HG03460 (cell line): ENCODE measurements around the gene TMEM269.

ENCODE experiments used
- ATAC-seq: cut with Tn5 transposase; IDR thresholded peaks from one replicate; pipeline ENCODE4 v1.9.1; 2021; ENCODE audit not compliant: unreplicated experiment

Gene TMEM269

DNA sequence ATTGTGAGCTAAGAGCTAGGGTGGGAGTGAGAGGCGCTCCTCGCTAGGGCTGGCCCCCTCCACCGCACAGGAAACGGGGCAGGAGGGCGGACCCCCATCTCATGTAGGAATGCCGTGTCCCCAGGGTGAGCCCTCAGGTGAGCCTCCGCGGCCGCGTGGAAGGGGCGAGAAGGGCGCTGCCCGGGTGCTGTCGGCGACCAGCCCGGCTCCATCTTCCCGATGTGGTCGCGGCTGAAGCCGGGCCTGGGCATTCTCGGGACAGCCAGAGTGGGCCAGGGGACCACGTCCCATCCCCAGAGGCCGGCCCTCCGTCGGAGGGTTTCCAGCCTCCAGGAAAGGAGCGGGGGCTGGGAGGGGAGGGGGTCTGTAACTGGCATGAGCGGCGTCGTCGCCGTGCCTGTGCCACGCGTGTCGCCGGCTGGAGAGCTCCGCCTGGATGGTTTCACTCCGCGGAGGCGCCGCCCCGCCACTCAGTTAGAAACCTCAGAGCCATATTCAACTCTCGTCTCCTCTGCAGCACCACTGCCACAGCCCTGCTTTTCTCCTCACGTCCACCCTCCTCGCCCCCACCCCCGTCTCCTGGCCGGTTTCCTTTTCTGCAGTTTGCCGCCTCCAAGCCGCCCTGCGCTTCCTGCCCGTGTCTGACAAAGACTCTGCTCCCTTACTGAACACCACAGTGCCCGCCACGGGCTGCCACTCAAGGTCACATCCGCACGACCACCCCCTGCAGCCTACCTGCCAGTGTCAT lies at the start of gene TMEM269:
TSS of gene TMEM269 (plus strand) at position 46 of the 748 bp plus-strand sequence. CDS start 4,903 bp downstream, outside the sequence.
- no peak for ATAC-seq

DNA sequence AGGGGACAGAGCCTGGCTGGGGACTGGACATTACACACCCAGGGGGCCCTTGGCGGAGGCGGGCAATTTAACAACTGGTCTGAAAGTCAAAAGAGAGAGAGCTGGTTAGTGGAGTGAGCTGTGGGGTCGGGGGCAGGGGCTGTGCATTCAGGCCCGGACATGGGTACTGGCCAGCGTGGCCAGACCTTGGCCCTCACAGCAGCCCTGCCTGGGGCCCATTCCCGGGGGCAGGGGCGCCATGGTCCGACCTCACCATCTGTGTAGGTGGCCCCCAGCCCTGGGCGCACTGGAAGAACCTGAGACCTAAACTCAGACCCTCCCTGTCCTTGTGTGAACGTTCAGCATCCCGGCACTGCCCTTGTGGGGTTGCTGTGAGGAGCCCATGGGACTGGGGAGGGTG lies 49.7 kb upstream of the TMEM269 start:
- no peak for ATAC-seq

- no peak for ATAC-seq
Measured at GRCh38 chr1:42735477-42736105, 49.2 kb upstream of the TMEM269 start.

- ATAC-seq = no peak
Measured at GRCh38 chr1:42736152-42736551, 48.6 kb upstream of the TMEM269 start.

GRCh38 chr1:42736571-42737200 lies 48.1 kb upstream of the TMEM269 start:
- no peak for ATAC-seq

GRCh38 chr1:42737257-42737656 lies 47.5 kb upstream of the TMEM269 start:
- no peak for ATAC-seq

- ATAC-seq = no peak
Measured at GRCh38 chr1:42737986-42738677, 46.7 kb upstream of the TMEM269 start.

GRCh38 chr1:42738678-42739226 lies 46.0 kb upstream of the TMEM269 start:
- ATAC-seq = no peak

DNA sequence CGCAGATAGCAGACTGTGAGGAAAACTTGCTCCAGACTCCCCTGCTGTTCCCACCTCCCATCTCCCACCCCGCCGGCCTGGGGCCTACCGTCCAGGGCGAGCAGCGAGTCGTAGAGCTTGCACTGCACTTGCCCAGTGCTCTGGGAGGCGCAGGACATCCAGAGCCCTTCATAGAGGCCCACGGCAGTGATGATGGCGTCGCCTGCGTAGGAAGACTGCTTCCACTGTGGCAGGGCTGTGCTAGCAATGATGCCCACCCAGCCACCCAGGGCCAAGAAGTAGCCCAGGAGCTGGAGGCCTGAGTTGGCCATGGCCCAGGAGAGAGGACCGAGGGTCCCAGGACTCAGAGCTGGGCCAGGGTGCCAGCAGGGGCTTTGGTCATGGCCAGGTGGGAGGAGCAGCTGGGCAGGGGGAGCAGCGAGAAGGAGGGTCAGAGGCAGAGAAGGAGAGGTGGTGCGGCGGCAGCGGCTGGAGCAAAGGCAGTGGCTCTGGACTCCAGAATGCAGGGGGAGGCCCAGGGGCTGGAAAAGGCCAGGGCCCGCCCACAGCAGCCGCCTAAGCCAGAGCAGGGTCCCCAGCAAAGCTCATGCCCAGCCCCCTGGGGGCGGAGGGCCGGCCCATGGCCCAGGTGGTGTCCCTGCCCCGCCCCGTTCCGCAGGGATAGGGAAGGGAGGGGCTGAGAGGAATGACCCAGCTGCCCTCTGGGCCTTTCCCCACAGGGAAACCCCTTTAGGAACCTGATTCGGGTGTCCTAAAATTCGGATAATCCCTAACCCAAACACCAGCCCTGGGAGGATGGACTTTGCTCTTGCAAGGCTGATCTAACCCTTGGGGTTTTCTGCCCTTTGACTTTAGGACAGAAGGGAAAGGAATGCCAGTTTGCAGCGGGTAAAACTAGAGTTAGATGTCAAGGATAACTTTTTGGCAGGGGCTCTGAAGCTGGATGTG lies 44.8 kb upstream of the TMEM269 start, which contains the start of gene CLDN19:
TSS of gene CLDN19 (minus strand) at position 484 of the 948 bp plus-strand sequence. CDS start at position 311, 173 bp downstream.
- no peak for ATAC-seq

DNA sequence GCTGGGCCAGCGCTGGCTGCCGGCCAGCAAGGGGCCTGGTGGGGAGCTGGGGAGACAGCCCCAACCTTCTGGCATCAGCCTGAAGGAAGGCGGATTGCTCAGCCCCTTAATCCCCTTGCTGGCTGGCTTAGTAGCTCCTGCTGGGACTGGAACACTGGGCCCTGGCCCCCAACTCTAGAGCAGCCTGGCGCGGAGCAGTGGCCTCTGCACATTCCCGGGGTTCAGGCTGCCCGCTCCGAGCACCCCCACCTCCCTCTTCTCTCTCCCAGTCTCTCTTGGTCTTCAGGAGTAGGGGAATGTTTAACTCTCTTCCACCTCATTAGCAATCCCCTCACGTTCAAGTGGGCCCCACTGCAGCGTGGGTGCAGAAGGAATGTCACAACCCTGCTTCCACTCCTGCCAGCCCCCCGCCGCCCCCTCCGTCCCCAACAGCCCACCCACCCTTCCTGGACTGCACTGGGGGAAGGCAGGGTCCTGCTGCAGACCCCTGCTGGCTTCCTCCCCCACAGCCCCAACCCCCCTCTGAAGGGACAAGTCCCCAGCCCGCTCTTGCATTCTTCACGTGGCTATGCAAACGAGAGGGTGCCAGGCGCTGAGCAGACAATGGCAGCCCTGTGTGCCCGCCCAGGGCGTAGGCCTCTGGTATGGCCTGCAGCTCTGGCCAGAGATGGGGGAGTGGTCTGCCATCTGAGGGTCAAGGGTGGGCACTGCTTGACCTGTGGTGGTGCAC lies 43.8 kb upstream of the TMEM269 start:
- ATAC-seq = no peak

DNA sequence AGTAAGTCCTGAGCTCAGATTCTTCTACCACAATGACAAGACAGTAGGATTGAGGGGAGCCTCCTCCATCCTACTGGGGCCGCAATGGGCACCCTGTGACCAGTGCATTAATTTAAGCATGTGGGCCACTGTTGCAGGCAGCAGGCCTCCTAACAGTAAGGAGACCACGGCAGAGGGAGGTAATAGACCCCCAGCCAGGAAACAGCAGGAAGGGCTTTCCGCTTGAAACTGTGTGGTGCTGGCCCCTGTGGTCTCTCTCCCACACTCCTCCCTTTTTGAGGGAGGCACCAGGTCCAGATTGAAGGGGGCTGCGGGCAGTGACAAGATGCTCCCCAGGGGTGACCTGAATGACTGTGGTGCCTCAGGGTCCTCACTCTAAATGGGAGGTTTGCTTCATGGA lies 43.1 kb upstream of the TMEM269 start:
- no peak for ATAC-seq

DNA sequence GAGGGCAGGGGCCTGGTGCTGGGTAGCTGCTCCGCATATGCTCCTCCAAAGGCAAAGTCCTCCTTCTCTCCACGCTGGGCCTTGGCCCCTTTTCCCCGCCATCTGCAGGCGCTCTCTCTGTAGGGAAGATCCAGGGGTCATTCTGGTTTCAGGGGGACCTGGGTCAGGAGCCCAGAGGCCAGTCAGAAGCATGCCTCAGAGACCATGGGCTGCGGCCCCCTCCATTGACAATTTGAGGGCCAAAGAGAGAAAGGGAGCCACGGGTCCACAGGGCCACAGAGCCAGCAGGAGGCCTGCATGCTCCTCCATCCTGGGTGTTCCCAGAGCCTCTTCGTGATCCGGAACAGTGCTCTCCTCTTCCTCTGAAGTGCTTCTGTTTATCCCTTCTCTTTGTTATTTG lies 42.6 kb upstream of the TMEM269 start:
- ATAC-seq = no peak

- no peak for ATAC-seq
Measured at GRCh38 chr1:42742617-42743316, 42.0 kb upstream of the TMEM269 start.

DNA sequence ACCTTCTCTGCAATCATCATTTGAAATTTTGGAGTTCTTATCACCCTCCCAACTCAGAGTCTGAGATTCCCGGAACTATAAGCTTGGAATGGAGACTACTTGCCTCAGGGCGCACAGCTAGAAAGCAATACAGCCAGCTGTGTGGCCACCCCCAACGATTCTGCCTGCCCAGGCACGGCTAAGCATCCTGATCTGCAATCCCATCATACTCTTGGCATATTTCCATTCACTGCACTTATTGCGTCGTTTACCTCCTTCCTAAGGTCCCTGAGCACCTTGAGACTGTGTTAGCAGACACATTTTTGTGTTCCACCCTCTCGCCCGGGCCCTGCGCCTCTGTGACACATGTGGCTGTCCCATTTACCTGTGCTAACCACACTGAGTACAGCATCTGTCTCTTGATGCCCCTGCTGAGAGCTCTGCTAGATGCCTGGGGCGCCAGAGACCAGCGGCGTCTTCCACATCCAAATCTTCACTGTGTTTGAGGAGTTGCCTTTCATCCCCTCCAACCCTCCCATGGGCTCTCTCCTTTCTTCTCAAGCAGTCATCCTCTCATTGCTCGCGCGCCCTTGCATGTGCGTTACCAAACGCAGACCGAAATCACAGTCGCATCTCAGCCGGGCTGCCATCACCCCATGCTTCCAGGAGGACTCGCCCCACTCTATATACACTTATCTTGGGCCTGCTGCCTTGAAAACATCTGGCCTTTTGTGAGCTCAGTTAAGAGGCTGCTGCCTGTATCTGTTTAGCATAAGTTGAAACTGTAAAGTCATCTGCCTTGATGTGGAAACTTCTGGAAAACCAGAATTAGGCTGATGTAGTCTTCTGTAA lies 41.3 kb upstream of the TMEM269 start:
- no peak for ATAC-seq

DNA sequence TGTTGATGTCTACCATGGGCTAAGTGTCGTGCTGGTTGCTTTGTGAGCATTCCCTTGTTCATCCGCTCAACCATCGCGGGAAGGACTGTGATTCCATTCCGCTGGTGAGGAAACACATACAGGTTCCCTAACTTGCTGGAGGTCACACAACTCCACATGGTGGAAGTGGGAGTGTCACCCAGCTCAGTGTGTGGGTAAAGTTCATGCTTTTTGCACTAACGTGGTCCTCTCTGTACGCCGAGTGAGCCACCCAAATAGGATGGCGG lies 40.7 kb upstream of the TMEM269 start:
- ATAC-seq = no peak

DNA sequence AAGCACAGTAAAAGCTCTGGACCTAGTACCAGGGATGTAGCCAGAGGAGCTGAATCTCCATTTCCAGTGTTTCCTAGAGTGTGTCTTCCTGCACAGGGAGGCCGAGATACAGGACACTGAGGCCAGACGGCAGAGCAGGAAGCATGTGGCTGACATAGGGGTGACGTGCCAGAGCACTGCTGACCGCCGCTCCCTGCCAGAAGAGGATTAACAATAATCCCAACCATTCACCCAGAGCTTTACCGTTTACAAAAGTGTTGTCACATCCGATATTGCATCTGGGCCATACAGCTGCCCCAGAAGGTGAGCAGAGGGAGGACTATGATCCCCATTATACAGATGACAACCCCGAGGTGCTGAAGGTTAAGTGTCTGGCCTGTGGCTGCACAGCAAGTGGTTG lies 38.9 kb upstream of the TMEM269 start:
- ATAC-seq = no peak

DNA sequence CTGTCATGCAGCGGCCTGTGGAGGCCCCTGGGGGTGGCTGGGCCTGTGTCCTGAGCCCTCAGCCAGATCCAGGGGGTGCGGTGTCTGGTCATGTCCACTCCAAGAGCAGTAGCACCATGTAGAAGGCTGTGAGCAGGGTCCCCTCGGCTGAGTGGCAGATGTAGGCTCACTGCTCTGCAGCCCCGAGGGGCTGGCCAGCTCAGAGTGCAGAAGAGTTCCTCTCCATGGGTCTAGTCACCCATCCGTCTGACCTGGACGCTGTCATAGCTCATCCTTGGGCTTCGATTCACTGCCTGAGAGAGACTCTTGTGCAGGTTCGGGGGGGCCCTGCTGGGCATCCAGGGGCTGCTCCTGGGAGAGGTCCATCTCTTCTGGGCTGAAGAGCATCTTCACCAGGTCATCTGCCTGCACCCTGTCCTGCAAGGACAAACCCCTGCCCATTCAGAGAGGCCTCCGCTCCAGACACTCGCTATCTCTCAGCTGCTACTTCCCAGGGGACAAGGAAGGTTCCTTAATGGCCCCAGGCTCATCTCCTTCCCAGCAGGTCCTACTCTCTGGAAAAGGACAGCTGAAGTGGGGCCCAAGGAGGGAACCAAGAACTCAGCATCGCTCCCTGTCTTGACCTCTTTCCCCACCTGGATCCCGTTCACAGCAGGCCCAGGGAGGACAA lies 38.2 kb upstream of the TMEM269 start:
- ATAC-seq = no peak

DNA sequence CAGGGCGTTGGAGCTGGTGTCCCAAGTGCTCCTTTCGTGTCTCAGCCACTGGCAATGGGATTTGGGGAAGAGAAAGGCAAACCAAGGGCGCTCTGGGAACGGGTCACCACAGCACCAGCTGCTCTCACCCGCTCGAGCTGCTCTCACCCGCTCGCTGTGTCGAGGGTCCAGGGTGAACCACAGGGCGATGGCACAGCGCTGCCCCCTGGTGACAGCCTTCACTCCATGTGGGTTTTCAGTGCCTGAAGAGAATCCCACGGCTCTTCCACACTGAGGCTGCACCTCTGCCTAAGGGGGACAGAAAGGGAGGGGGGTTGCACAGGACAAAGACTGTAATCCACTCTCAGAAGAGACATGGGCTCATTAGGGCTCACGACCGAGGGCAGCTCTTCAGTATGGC lies 37.7 kb upstream of the TMEM269 start:
- ATAC-seq = no peak
